Thyroid gland (tissue), 4 donors: Measurements from ENCODE around the gene MTMR4.

Experiments
- POLR2A ChIP-seq, 2 donors: fragments of 450-650 bp; IDR thresholded peaks; one replicate each; pipeline ENCODE4 v1.6.1; 2017; ENCODE audit warnings: antibody characterized with exemption in 2 of 2, mild to moderate bottlenecking in 2 of 2, moderate library complexity in 1 of 2
- TF ChIP-seq, protein P1 (sequence below), 6 experiments: fragments of 200-600 bp in 3 of 6; fragments of 450-650 bp in 3 of 6; sonication (generic) in 3 of 6; IDR thresholded peaks; one replicate each; pipeline ENCODE4 v1.5.1; 2016 to 2019; ENCODE audit warnings: antibody characterized with exemption in 6 of 6, mild to moderate bottlenecking in 2 of 6, inconsistent platforms in 1 of 6, moderate library complexity in 1 of 6

DNA sequence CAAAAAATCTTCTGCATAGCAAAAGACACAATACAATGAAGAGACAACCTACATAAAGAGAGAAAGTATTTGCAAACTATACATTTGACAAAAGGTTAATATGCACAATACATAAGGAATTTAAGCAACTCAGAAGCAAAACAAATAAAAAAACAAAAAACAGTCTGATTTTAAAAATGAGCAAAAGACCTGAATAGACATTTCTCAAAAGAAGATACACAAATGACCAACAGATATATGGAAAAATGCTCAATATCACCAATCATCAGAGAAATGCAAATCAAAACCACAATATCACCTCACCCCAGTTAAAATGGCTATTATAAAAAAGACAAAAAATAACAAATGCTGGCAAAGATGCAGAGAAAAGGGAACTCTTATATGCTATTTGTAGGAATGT, 58.9 kb downstream of the MTMR4 start:
- no peak for TF ChIP-seq POLR2A (IDR thresholded peaks at IDR 0.05)
- TF ChIP-seq, protein P1, sequence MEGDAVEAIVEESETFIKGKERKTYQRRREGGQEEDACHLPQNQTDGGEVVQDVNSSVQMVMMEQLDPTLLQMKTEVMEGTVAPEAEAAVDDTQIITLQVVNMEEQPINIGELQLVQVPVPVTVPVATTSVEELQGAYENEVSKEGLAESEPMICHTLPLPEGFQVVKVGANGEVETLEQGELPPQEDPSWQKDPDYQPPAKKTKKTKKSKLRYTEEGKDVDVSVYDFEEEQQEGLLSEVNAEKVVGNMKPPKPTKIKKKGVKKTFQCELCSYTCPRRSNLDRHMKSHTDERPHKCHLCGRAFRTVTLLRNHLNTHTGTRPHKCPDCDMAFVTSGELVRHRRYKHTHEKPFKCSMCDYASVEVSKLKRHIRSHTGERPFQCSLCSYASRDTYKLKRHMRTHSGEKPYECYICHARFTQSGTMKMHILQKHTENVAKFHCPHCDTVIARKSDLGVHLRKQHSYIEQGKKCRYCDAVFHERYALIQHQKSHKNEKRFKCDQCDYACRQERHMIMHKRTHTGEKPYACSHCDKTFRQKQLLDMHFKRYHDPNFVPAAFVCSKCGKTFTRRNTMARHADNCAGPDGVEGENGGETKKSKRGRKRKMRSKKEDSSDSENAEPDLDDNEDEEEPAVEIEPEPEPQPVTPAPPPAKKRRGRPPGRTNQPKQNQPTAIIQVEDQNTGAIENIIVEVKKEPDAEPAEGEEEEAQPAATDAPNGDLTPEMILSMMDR (IDR thresholded peaks at IDR 0.05): no peak
